CD4-positive, alpha-beta T cell treated with Interleukin-12 subunit alpha and Interleukin-12 subunit beta, for 1 hour (primary cell): ENCODE results near the gene FAM174A.

Source experiments
- DNase-seq: peaks from one replicate; pipeline ENCODE4 v3.0.0-alpha.2; 2020

Gene FAM174A

DNA sequence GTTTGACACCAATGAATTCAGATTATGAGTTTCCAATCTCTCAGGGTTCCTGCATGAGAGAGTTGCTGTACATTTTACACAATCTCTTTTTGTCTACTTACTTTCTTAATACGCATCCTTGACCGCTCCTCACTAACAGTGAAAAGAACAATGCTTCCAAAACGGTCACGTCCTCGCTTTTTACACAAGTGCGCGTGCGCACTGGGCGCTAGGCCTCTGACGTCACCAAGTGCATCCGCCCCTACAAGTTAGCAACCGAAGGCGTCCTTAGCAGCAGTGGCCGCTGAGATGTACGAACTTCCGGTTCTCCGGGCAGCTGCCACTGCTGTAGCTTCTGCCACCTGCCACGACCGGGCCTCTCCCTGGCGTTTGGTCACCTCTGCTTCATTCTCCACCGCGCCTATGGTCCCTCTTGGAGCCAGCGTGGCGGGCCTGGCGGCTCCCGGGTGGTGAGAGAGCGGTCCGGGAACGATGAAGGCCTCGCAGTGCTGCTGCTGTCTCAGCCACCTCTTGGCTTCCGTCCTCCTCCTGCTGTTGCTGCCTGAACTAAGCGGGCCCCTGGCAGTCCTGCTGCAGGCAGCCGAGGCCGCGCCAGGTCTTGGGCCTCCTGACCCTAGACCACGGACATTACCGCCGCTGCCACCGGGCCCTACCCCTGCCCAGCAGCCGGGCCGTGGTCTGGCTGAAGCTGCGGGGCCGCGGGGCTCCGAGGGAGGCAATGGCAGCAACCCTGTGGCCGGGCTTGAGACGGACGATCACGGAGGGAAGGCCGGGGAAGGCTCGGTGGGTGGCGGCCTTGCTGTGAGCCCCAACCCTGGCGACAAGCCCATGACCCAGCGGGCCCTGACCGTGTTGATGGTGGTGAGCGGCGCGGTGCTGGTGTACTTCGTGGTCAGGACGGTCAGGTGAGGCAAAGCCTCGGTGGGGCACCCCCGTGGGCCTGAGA lies at the start of gene FAM174A:
Gene FAM174A, plus strand, starts transcription at position 315 of the 946 bp plus-strand sequence. Its CDS starts 157 bp downstream, at position 472.
- peak; percentile 95 for DNase-seq

DNA sequence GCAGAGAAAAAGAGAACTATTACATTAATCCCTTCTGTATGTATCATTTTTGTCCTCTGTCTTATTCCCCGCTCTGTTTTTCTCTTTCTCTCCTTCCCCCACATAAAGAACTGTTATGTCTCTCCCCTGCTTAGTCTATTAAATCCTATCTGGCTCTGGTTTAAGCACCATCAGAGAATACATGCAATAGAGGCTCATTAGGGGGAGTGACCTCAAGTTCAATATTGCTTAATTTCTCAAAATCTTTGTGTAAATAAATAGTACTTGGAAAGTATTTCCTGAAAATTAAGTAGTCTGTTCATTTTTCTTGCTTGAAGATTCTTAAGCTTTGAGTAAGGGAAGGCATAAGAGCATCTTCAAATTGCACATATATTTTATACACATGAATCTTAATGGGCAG lies 41.2 kb upstream of the FAM174A start:
- DNase-seq = no peak

DNA sequence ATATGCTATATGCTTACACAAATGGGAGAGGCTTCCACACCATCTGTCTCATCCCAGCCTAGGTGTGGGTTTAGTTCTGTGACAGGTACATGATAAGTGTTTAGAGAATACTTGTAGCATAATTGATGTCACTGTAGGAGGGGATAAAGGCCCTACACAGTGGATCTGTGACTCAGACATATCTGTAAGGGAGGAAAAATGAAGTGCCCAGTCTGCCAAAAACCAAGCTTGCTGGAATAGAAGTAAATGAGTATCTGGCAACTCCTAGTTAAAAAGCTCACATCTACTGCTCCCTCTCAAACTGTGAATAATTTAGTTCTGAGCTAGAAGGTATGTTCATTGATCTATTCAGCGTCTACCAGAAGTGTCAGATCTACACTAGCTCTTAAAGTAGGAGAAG lies 38.9 kb upstream of the FAM174A start:
- no peak for DNase-seq

- no peak for DNase-seq
These were observed 32.5 kb upstream of the FAM174A start for GRCh38 chr5:100502684-100503083.

- no peak for DNase-seq
These were observed 29.0 kb upstream of the FAM174A start for GRCh38 chr5:100505984-100506670.

DNA sequence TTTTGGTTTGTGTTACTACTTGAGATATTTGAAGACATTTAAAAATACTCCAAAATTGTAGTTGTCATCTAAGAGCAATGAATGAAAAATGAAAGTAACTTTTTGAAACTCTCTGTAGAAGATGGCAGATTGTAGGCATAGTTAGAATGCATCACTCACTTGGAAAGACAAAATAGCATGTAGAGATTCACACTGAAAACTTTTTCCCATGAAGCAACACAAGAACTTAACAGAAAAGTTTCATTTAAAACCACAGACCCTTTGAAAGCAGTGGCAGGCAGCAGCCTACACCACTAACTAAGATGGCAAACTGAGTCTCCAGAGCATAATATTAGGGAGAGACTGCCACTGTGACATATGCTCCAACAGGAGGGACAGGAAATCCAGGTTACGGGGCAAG lies 18.9 kb upstream of the FAM174A start:
- no peak for DNase-seq

DNA sequence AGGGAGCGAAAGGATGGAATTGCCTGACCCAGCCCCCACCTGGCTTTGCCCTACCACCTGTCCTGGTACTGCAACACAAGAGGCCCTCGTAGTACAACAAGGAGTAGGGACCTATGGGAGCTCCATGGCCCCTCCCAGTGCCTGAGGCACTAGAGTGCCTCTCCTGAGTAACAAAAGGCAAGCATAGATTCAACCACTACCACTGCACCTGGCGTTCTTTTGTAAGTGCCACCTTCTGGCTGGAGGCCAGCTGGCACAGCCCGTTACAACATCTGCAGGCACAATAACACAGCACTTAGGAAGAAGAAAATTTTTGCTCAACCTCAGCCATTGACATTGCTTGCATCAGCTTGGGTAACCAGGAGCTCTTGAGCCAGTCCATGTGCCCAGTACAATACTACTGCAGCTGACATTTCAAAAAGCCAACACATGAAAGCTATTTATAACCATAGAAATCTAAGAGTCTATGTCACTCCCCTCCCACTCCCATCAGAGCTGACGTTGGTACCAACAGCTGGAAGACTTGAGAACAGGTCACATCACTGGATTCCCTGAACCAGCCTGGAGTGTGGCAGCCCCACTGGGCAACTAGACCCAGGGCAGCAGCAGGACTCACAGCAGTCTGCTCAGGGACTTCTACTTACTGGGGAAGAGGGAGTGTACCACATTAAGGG lies 17.7 kb upstream of the FAM174A start:
- DNase-seq = no peak

GRCh38 chr5:100518377-100518776 lies 16.8 kb upstream of the FAM174A start:
- DNase-seq = no peak

GRCh38 chr5:100519075-100519474 lies 16.1 kb upstream of the FAM174A start:
- no peak for DNase-seq

GRCh38 chr5:100520348-100520747 lies 14.8 kb upstream of the FAM174A start:
- no peak for DNase-seq

- no peak for DNase-seq
These were observed 2.8 kb downstream of the FAM174A start for GRCh38 chr5:100537946-100538345.

DNA sequence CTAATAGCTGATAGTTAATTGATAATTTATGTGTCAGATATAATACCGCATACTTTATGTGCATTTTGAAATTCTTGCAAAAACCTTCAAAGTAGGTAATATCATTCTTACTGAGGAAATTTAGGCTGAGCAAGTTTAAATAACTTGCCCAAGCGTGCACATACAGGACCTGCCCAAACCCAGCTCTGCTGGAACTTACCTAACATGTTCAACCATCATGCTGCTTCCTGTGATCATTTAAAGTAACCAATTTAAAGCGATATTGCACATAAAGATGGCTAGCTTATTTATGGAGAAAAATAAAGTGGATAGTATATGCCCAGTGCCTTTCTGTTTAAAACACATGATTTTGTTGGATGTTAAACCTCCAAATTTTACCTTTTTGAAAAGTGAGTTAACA lies 4.3 kb downstream of the FAM174A start:
- DNase-seq = no peak

DNA sequence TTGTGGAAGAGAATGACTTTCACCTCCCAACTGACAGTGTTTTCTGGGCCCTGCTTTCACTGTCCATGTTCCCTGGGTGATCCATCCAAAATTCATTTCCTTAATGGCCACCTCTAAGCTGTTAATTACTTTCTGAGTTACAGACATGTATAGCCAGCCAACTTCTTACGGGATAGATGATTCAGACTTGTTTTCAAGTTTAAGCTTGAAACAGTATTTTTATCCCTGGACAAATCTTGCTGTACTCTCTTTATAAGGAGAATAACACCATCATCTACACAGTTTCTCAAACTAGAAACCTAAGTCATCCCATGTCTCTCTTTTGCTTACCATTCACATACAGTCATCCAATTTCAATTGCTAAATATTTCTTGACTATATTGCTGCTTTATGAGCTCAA lies 6.9 kb downstream of the FAM174A start:
- DNase-seq = no peak

DNA sequence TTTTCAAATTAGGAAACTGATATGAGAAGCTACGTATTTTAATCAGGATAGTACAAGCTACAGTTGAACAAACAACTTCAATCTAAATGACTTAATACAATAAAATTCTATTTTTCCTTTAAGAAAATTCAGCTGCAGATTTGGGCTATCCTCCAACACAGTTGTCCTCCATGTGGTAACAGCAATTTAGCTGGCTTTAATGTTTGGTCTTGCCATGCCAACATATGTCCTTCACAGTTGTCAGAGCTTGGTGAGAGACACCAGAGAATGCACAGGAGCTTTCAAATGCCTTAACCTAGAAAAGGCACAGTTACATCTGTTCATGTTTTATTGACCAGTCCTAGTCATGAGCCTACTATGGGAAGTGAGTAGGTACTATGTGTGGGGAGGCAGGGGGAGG lies 10.8 kb downstream of the FAM174A start:
- no peak for DNase-seq

- no peak for DNase-seq
These were observed 15.4 kb downstream of the FAM174A start for GRCh38 chr5:100550531-100551051.

DNA sequence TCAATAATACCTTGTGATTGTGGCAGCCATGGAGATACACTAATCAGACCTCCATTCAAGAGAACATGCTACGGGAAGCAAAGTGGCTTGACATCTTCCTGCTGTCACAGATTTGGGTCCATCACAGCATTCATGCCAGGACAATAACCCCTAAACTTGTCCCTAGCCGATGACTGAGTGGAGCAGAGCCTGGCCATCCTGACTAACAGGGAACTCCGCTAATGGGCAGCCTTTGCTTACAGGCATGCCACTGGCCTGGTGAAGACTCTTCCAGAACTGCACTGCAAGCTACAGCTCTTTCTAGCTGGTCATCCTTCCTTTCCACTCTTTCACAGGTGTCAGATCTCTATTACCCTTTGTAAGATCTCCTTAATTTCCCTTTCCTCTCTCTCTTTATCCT lies 16.0 kb downstream of the FAM174A start:
- DNase-seq = no peak

DNA sequence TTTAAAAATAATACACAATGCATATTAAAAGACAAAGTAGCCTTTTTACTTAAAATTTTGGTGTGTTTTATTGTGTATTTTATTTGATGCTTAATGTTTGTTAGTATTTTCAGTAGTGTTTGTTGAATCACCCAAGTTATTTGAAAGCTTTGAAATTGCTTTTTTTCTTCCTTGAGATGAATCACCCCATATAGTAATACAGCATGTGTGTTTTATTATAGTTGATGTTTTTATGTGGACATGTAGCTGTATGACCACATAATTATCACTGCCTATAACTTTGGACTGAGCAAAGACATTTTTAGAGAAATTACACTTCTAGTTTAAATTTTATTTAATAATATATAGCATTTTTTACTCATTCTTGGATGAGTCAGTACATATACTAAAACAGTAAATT lies 18.0 kb downstream of the FAM174A start:
- DNase-seq = no peak

DNA sequence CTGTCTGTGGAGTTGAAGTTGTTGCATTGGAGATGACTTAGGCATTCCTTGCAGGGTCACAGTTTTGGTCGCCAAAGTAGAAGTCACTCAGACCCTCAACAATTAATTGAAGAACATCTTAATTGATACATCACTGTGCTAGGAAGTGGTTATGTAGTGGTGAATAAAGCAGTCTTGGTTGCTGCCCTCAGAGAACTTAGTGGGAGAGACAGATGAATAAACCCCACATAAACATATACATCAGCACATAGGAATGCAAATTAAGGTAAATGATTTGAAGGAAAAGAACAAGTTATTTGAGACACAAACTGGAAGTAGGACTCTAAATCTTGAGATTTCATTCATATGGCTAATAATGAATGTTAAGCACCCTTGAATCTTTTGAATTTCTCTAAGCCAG lies 25.7 kb downstream of the FAM174A start:
- DNase-seq = no peak

DNA sequence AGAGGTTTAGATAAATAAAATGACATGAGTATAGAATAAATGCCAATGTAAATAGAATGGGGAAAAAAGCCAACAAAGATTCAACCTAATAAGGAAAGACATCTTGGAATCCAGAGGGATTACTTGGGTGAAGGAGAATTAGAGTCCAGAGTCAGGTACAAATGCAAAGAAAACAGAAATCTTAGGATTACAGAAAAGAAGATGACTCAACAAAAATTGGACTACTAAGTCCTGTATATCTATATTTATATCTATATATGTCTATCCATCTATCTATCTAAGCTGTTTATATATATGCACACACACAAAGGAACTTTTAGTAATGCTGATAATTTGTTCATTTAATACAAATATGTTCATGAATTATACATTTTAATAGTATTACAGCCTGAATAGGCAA lies 27.6 kb downstream of the FAM174A start:
- no peak for DNase-seq

- peak; percentile 2 for DNase-seq
These were observed 31.4 kb downstream of the FAM174A start for GRCh38 chr5:100566382-100567141.

DNA sequence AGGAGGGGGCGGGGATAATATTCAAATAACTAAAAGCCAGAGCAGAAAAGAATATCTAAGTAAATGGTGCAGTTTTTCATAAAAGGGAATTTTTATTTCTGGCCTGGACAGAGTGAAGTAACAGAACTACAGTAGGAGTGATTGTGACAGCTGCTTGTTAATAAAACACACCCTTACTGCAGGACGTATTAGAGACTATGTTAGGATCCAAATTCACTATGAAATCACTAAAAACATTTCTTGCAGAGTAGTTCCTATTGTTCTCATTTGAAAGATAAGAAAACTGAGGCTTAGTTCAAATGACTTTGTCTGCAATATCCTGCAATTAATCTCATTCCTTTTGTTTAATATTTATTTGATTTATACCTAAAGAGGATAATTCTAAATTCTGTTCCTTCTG lies 39.5 kb downstream of the FAM174A start:
- DNase-seq = no peak

GRCh38 chr5:100575815-100576214 lies 40.6 kb downstream of the FAM174A start:
- DNase-seq = no peak
